NCI-H2107 (cell line): Measurements from ENCODE around the gene KANSL3.
"Not testable (repeated sequence)": the region's sequence is repeated elsewhere in the genome, so short reads cannot be mapped to it uniquely, and the experiment has no call there.

Source experiments
- DNase-seq: peaks from one replicate; lab custom pipeline; 2025; lab: John Stamatoyannopoulos, UW

Gene KANSL3

GRCh38 chr2:96654791-96655190, 16.7 kb upstream of the KANSL3 start:
- not testable (repeated sequence) for DNase-seq

DNA sequence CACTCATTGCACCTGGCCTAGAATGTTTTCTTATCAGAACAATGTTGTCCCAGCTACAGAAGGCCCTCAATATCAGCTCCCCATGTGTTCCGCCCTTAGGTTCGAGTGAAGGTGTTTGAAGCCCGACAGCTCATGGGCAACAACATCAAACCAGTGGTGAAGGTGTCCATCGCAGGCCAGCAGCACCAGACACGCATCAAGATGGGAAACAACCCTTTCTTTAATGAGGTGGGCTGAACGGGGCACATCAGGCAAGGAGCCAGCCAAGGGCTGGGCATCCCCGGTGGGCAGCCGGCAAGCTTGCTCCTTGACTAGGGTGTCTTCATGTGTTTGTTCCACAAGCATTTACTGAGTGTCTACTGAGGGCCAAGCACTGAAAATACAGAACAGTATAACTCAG, 13.7 kb upstream of the KANSL3 start:
- DNase-seq: no peak

DNA sequence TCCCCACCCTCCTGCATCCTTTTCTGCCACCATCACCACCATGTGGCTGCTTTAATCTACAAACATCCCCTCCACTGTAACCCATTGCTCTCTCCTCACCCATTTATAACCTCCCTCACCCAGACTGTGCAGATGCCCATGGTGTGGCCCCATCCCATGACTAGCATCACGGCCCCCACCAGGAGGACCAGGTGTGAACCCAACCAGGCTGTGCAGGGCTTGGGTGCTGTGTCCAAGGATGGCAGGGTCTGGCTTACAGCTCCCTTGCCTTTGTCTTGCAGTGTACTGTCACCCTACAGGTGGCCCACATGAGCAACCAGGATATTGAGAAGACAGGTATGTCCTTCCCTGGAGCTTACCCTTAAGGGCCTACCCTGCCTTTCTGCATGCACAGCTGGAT, 11.2 kb upstream of the KANSL3 start:
- no peak for DNase-seq

DNA sequence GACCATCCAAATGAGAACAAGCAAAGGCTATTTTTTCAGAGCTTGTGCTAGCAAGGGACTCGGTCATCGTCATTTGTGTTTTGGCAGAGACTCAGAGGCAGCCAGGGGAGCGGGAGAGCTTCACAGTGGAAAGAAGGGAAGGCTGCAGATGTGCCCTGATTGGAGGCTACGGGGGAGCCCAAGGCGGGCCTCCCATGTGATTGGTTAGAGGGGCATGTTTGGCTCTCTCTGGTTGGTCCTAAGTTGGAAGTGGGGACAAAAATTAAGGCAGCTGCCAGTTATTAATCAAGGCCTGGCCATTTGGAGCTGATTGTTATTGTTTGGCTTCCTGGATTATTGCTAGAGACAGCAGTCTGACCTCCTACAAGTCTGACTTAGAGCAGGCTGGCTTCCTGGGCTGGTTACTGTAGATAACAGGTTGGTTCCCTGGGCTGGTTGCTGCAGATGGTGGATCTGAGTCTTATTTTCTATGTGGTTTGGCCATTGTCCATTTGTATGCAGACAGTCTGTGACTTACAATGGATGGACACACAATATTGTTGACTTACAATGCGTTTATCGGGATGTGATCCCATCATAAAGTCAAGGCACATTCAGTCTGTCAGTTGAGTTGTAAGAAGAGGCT, 10.3 kb upstream of the KANSL3 start:
- DNase-seq: no peak

GRCh38 chr2:96647681-96648080, 9.6 kb upstream of the KANSL3 start:
- DNase-seq: no peak

GRCh38 chr2:96642564-96643360, 4.7 kb upstream of the KANSL3 start, which contains the start of gene FER1L5:
Gene FER1L5, plus strand, starts transcription at chr2:96642764. Its CDS starts 73 bp downstream, at chr2:96642837.
- DNase-seq: no peak

DNA sequence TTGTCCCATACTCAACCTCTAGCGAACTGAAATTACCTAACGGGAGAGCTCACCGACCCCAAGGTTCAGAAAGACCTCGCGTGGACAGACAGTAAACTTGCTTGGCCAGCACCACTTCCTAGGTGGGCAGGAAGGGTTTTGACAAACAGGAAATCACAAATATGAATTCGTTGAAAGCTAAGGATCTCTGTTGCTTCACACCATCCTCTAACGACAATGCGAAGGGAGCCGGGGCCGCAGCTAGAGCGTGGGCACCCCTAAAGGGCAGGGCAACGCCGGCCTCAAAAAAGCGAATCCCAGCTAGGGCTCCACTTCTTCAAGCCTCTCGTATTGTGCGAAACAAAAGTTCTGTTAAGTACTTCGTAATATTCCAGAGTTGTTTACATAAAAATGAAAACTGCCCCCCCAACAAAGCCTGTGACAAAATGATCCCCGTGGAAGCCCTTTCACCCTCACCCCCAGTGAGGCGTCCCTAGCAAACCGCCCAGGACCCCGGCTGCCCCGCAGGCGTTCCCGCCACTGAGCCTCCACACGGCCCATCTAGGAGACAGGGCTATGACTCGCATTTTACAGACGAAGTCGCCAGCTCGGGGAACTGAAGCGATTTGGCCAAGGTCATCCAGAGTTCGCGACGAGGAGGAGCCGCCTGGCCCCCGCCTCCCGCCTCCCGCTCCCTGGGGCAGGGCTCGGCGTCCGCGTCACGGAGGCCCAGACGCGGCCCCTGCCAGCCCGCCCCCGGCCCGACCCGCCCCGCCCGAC, 548 bp downstream of the KANSL3 start:
- no peak for DNase-seq

GRCh38 chr2:96636551-96637171, 1.5 kb downstream of the KANSL3 start:
- DNase-seq: no peak

GRCh38 chr2:96633641-96634040, 4.5 kb downstream of the KANSL3 start:
- DNase-seq: no peak

- no peak for DNase-seq
Observed at GRCh38 chr2:96631804-96632435, 6.2 kb downstream of the KANSL3 start.

GRCh38 chr2:96626553-96626942, 11.6 kb downstream of the KANSL3 start:
- no peak for DNase-seq

DNA sequence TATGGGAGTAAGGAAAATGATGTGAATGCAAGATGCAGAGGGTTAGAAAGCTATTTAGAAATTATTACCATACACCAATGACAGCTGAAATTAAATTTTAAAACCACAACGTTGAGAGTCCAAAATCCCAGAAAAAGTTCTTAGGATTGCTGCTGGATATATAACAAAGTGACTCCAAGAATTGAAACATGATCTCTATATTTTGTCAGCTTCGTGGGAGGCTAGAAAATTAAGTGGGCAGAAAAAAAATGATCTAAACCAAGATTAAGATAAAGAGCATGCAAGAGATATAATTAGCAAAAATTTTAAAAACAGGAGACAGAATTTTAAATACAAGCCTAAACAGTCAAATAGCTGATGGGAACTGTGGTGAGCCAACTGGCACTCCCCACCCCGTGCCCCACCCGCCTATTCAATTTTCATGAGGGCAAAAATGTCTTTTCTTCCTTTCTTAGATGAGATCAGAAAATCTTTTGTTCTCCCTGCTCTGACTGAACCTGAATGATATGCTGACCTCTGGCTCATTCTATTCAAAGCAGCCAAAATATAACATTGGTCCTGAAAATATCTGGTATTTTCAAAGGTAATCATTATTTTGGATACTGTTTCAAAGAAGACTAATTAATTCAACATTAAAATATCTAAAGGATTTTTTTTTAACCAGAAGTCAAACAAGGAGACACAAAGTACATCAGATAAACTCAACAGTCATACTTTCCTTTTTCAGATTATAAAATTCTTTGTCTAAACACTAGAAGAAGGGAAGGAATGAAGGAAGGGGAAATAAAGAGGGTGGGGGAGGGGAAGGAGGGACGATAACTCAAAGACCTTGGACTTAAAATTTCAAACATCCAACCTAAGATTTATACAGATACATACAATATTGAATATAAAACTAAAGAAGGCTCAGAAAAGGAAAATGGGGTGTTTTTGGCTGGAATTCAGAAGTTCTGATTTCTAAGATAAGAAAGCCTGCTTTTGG, 12.2 kb downstream of the KANSL3 start:
- no peak for DNase-seq

DNA sequence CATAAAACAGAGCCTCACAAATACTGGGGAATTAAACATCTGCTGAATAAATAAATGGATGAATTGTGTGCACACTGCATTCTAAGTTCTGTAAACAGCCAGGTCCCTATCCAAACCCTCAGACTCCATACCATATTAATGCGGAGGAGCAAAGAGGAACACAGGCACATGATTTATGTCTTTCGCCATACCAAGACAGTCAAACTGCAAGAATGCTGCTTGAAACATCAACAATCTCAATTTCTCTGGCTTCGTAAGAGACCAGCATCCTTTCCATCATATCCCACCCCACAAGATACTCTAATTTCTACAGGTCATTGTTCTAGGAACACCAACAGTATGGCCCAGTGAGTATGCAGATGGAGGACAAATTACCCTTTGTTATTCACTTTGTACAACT, 15.0 kb downstream of the KANSL3 start:
- no peak for DNase-seq

GRCh38 chr2:96622544-96622943, 15.6 kb downstream of the KANSL3 start:
- no peak for DNase-seq

DNA sequence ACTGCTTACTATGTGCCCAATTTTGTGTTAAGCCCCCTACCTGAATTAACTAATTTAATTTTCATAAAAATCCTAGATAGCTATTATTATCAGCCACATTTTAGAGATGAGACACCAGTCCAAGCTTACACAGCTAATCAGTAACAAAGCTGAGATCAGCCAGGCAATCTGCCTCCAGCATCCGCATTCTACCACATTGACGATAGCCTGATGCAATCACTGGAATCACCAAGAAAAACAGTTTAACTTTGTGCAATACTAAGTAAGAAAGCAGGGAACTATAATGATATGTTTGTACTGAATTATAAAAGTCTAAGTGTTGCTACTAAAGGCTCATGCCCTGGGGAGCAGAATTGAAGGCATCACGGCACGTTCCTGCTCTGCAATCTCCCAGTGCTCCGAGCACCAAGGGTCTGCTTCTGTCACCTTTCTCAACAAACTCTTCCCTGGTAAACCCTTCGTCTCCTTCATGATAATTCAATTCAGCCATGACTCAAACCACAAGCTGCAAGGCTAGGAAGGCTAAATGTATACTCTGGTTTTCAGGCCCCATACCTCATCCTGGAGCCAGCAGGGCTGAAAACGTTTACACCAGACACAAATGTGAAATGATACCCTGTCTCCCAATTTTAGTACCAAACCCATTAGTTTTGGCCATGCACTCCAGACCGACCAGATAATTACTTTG, 19.4 kb downstream of the KANSL3 start:
- DNase-seq: no peak

GRCh38 chr2:96617012-96617411, 21.1 kb downstream of the KANSL3 start:
- no peak for DNase-seq

DNA sequence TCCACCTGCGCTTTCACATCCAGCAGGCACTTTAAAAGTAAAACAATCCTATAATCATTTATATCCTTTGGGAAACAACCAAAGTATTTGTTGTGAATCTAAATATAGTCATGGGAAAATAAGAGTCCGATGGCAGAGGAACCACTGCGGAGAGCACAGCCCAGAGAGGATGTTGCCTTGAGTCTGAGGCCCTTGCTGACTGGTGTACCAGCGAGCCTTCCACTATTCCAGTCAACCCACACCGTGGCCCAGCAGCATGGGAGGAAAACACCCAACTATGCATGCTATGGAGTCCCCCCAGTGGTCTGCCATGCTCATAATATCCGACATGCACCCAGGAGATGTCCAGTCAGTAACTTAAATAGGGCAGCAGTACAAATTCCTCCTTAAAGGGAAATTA, 21.6 kb downstream of the KANSL3 start:
- no peak for DNase-seq

DNA sequence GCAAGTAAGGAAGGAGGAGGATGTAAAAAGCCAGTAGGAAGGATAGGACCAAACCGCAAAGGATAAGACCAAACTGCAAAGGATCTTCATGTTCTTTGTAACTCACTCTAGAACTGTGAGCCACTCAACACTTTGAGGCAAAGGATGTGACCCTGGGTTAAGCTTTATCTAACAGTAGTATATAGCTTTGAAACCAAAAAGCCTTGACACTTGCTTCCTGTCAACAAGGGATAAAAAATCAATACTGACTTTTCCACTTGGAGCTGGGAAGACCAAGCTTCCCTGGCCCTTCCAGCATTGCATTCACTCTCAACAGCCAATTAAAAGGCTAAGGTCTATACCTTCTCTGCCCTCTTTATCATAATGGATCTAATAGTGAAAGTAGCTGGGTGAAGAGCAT, 22.0 kb downstream of the KANSL3 start:
- no peak for DNase-seq

DNA sequence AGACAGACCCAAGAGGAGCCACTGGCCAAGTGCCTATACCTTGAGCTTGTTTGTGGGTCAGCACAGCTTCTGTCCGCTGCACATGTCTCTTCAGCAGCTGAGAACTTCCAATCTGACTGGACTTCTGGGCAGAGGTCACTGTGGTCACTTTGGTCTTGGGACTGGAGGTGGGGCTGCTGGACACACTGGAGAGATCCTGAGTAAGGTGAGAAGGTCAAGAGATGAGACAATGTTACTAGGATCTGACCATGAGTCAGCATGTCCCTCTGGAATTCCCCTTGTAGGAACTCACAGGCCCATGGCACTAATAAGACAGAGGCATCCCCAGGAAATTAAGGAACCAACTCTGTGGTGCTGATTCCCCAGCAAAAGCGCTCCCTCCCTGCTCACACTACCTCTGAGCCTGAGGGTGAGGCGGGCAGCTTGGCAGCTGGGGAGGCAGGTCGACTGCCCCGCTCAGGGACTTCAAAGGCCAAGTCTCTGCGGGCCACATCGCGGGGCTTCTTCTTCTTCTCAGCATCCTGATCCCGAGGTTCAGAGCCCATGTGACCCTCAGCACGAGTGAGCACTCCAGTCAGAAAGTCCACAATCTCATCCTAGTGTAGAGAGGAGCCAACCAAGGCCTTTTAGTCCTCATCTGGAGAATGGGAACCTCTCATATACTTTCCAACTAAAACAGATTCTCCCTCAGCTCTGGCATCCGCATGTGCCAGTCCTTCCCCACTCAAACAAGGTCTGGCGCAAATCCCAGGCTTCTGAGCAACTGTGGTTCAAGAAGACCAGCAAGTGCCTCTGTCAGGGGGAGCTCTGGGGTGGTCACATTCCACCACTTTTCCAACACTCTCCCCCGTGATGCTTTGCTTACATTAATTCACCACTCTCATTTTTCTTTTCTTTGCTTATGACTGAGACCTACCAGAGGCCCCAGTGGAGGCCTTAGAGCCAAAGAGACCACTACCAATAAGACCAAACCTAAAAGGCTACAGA, 29.4 kb downstream of the KANSL3 start:
- DNase-seq: no peak
